ENCODE results near the gene CIAO2B.

- TF ChIP-seq CTCF (IDR thresholded peaks at IDR 0.05) = no peak
- TF ChIP-seq EP300 (IDR thresholded peaks at IDR 0.05) = no peak
Measured at GRCh38 chr16:66964049-66964448, 29.8 kb upstream of the CIAO2B start.

All from ovary (tissue), 3 donors.